ENCODE data around the gene TUBGCP3. TPM values are rescaled to one million over a fixed set of nuclear protein-coding genes. Genes with fewer than 3 reads are reported as not detected.
"Not testable (repeated sequence)": the region's sequence is repeated elsewhere in the genome, so short reads cannot be mapped to it uniquely, and the experiment has no call there.

Gene TUBGCP3
- total RNA-seq, 1 donor from 2014 or later, result 69.3 TPM

- H3K9me3 Mint-ChIP-seq, result no peaks in the 10 kb centered on the region
- peaks cover 49% of the 10 kb centered on the region for H3K36me3 Mint-ChIP-seq (ENCODE audit: low read depth)
- no peak for DNase-seq
- intact Hi-C loops (cut with micrococcal nuclease), result no loop called here
- peaks cover 11% of the 10 kb centered on the region for H3K4me1 Mint-ChIP-seq
- H3K27me3 Mint-ChIP-seq, result no peaks in the 10 kb centered on the region
- H3K4me3 Mint-ChIP-seq, result no peak overlapping the region
- no peak overlapping the region for H3K27ac Mint-ChIP-seq
Measured at GRCh38 chr13:112558696-112559418, 29.1 kb downstream of the TUBGCP3 start.

DNA sequence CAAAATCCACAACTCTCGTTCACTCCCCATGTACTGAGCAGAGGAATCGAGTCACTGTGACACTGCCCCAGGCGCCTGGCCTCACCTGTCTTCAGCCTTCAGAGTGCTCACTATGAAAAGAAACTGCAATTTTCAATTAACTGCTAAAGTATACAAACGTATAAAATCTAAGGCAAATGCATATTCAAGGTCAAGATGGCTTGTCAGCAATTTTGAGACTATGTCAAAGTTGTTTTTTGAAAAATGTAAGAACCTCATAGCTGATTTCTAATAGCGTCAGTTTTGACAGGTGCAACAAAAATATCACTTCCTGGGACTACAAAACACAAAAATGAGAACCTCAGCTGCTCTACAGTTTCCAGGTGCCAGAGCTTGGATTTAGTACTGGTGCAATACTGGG lies 31.4 kb downstream of the TUBGCP3 start:
- DNase-seq, result no peak
- Mint-ChIP-seq H3K27me3 (no peaks in the 10 kb centered on the region), H3K4me3 (no peak overlapping the region), H3K4me1 (peaks cover 5% of the 10 kb centered on the region), H3K36me3 (ENCODE audit: low read depth) (peaks cover 57% of the 10 kb centered on the region), H3K9me3 (no peaks in the 10 kb centered on the region), H3K27ac (no peak overlapping the region)
- intact Hi-C loops (cut with micrococcal nuclease), result no loop called here

DNA sequence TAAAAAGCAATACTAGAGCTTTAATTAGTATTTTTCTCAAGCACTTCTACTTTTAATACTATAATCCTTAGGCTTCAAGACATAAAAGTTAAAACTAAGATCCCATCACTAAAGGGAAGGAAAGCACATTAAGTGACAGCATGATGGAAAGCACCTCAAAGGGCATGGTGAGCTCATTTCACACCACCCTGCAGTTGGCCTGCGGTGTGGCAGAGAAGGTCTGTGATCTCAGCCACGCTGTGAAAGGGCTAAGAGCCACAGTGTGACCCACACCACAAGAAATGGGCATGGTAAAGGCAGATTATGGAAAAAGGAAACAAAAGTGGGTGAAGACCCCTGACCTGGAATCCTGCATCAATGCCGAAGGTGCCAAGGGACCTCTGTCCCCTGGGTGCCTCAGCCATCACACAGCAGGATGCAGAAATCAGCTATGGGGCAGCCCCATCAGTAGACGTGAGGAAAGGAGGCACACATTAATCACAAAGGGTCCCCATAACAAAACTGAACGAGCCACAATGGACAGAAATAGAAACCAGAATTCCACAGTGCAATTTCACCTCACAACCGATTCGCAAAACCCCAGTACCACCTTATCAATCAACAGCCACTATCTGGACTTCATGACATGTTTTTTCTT lies 33.6 kb downstream of the TUBGCP3 start:
- Mint-ChIP-seq H3K9me3 (no peaks in the 10 kb centered on the region), H3K27ac (no peak overlapping the region), H3K36me3 (ENCODE audit: low read depth) (peaks cover 57% of the 10 kb centered on the region), H3K4me3 (no peak overlapping the region), H3K4me1 (peaks cover 2% of the 10 kb centered on the region), H3K27me3 (no peaks in the 10 kb centered on the region)
- intact Hi-C loops (cut with micrococcal nuclease), result no loop called here
- DNase-seq, result no peak

DNA sequence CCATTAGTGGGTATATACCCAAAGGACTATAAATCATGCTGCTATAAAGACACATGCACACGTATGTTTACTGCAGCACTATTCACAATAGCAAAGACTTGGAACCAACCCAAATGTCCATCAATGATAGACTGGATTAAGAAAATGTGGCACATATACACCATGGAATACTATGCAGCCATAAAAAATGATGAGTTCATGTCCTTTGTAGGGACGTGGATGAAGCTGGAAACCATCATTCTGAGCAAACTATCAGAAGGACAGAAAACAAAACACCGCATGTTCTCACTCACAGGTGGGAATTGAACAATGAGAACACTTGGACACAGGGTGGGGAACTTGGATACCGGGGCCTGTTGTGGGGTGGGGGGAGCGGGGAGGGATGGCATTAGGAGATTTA lies 39.0 kb downstream of the TUBGCP3 start:
- H3K9me3 Mint-ChIP-seq; H3K4me3 Mint-ChIP-seq; intact Hi-C loops (cut with micrococcal nuclease); H3K27me3 Mint-ChIP-seq; H3K4me1 Mint-ChIP-seq; DNase-seq; H3K27ac Mint-ChIP-seq: not testable (repeated sequence)
- peaks cover 60% of the 10 kb centered on the region for H3K36me3 Mint-ChIP-seq (ENCODE audit: low read depth)

DNA sequence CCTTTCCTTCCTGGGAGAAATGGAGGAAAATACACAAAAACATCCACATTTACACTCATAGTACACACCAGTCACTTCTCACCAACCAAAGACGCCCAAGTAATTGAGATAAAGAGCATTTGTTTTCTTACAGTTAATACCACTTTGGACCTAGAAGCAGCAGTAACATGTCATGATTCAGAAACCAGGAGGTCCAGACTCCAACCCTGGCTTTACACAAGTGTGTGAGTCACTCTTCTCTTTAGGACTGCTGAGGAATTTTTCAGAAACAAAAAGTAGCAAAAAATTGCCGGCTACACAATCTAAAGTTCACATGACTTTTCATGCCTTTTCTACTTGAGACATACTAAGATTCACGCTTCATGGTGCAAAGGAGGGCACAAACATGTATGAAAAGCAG lies 42.1 kb downstream of the TUBGCP3 start:
- Mint-ChIP-seq H3K9me3 (no peaks in the 10 kb centered on the region), H3K27ac (no peak overlapping the region), H3K4me3 (no peak overlapping the region), H3K27me3 (no peaks in the 10 kb centered on the region), H3K36me3 (ENCODE audit: low read depth) (peaks cover 43% of the 10 kb centered on the region), H3K4me1 (no peaks in the 10 kb centered on the region)
- intact Hi-C loops (cut with micrococcal nuclease), result no loop called here
- no peak for DNase-seq

GRCh38 chr13:112532837-112533745 lies 54.9 kb downstream of the TUBGCP3 start:
- peaks cover 5% of the 10 kb centered on the region for H3K36me3 Mint-ChIP-seq (ENCODE audit: low read depth)
- H3K27me3 Mint-ChIP-seq, result no peaks in the 10 kb centered on the region
- no peak overlapping the region for H3K27ac Mint-ChIP-seq
- no peak for DNase-seq
- intact Hi-C loops (cut with micrococcal nuclease), result no loop called here
- no peaks in the 10 kb centered on the region for H3K9me3 Mint-ChIP-seq
- H3K4me1 Mint-ChIP-seq, result no peaks in the 10 kb centered on the region
- no peak overlapping the region for H3K4me3 Mint-ChIP-seq

- Mint-ChIP-seq H3K27me3 (no peaks in the 10 kb centered on the region), H3K4me1 (no peaks in the 10 kb centered on the region), H3K27ac (no peak overlapping the region), H3K4me3 (no peak overlapping the region), H3K36me3 (ENCODE audit: low read depth) (no peaks in the 10 kb centered on the region), H3K9me3 (no peaks in the 10 kb centered on the region)
- intact Hi-C loops (cut with micrococcal nuclease), result no loop called here
- no peak for DNase-seq
Measured at GRCh38 chr13:112531263-112531794, 56.6 kb downstream of the TUBGCP3 start.

- Mint-ChIP-seq H3K27ac (no peak overlapping the region), H3K9me3 (no peaks in the 10 kb centered on the region), H3K4me3 (no peak overlapping the region), H3K27me3 (no peaks in the 10 kb centered on the region), H3K4me1 (no peaks in the 10 kb centered on the region), H3K36me3 (ENCODE audit: low read depth) (no peaks in the 10 kb centered on the region)
- intact Hi-C loops (cut with micrococcal nuclease), result no loop called here
- DNase-seq, result no peak
Measured at GRCh38 chr13:112530861-112531260, 57.1 kb downstream of the TUBGCP3 start.

- no peak for DNase-seq
- H3K4me3 Mint-ChIP-seq, result no peak overlapping the region
- no peaks in the 10 kb centered on the region for H3K27me3 Mint-ChIP-seq
- no peaks in the 10 kb centered on the region for H3K36me3 Mint-ChIP-seq (ENCODE audit: low read depth)
- no peaks in the 10 kb centered on the region for H3K4me1 Mint-ChIP-seq
- no peaks in the 10 kb centered on the region for H3K9me3 Mint-ChIP-seq
- intact Hi-C loops (cut with micrococcal nuclease), result no loop called here
- no peak overlapping the region for H3K27ac Mint-ChIP-seq
Measured at GRCh38 chr13:112529216-112529615, 58.7 kb downstream of the TUBGCP3 start.

DNA sequence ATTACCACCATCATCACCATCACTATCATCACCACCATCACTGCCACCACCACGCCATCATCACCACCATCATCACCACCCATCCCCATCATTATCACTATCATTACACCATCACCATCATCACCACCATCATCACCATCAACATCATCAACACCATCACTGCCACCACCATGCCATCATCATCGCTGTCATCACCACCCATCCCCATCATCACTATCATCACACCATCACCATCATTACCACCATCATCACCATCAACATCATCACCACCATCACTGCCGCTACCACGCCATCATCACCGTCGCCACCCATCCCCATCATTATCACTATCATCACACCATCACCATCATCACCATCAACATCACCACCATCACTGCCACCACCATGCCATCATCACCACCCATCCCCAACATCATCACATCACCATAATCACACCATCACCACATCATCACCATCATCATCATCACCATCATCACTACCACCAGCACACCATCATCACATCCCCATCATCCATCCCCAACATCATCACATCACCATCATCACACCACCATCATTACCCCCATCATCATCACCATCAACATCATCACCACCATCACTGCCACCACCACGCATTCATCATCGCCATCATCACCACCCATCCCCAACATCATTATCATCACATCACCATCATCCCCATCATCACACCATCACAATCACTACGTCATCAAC lies 61.7 kb downstream of the TUBGCP3 start:
- H3K4me3 Mint-ChIP-seq, result no peak overlapping the region

GRCh38 chr13:112525356-112525945 lies 62.5 kb downstream of the TUBGCP3 start:
- H3K27ac Mint-ChIP-seq, result no peak overlapping the region
- H3K4me1 Mint-ChIP-seq, result no peaks in the 10 kb centered on the region
- no peaks in the 10 kb centered on the region for H3K9me3 Mint-ChIP-seq
- DNase-seq, result no peak
- no peaks in the 10 kb centered on the region for H3K27me3 Mint-ChIP-seq
- intact Hi-C loops (cut with micrococcal nuclease), result no loop called here
- H3K36me3 Mint-ChIP-seq (ENCODE audit: low read depth), result peaks cover 7% of the 10 kb centered on the region
- H3K4me3 Mint-ChIP-seq, result no peak overlapping the region

More for the DNA sequence above, 61.7 kb downstream of the TUBGCP3 start:
- Mint-ChIP-seq H3K9me3 (no peaks in the 10 kb centered on the region), H3K27ac (no peak overlapping the region), H3K4me1 (no peaks in the 10 kb centered on the region), H3K36me3 (ENCODE audit: low read depth) (peaks cover 2% of the 10 kb centered on the region), H3K27me3 (no peaks in the 10 kb centered on the region)
- intact Hi-C loops (cut with micrococcal nuclease), result no loop called here
- DNase-seq, result no peak

DNA sequence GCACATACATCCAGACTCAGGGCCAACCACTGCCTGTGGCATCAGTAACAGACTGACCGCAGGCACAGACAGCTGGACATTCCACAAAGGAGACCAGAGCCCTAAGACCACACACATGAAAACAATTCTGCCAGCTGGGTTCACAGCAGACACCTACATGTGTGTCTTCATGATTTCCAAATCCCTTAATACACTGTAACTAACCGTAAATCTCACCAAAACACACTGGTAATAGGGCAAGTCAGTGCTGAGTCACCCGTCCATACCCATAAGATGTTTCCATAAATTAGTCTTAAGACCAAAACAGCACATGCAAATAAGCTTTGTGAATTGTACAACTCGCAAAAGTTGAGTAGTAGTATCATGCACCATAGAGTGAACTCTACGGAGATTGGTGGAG lies 65.4 kb downstream of the TUBGCP3 start:
- no peaks in the 10 kb centered on the region for H3K4me1 Mint-ChIP-seq
- H3K9me3 Mint-ChIP-seq, result no peaks in the 10 kb centered on the region
- no peaks in the 10 kb centered on the region for H3K27me3 Mint-ChIP-seq
- H3K27ac Mint-ChIP-seq, result no peak overlapping the region
- no peak for DNase-seq
- peaks cover 11% of the 10 kb centered on the region for H3K36me3 Mint-ChIP-seq (ENCODE audit: low read depth)
- intact Hi-C loops (cut with micrococcal nuclease), result no loop called here
- H3K4me3 Mint-ChIP-seq, result no peak overlapping the region

DNA sequence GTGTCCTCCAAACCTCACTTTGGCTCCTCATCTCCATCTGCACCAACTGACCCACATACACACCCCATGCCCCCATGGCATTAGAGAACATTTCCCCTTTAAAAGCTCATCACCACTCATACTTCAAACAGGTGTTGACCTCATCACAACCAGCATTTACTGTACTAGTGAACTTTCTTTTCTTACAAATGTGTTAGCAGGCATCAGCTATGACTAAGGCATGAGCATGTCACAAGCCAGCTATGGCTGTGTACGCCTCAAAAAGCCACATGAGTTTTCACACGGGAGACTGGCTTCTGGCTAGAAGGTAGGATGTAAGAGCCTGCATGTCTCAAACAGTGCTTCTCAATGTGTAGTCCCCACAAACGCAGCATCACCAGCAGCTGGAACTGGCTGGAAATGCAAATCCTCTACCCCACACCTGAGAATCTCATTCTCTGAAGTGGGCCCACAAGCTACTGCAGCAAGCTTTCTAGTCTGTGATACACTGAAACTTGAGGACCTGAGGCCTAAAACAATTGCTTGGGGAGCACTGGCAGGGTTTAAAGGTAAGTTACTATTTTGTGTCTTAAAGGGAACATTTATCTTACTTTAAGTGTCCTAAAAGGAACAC lies 66.8 kb downstream of the TUBGCP3 start:
- intact Hi-C loops (cut with micrococcal nuclease), result no loop called here
- Mint-ChIP-seq H3K36me3 (ENCODE audit: low read depth) (peaks cover 19% of the 10 kb centered on the region), H3K27ac (no peak overlapping the region), H3K9me3 (no peaks in the 10 kb centered on the region), H3K27me3 (no peaks in the 10 kb centered on the region), H3K4me1 (no peaks in the 10 kb centered on the region), H3K4me3 (no peak overlapping the region)
- DNase-seq, result no peak

Data from activated CD4-positive, alpha-beta T cell treated with anti-CD3 and anti-CD28 coated beads, Interleukin-2, amount 10 ng/mL, durations not matched to agents 24 days and 14 days (primary cell).